Stimulated activated naive CD8-positive, alpha-beta T cell treated with anti-CD3 and anti-CD28 coated beads, Interleukin-15, amount 100 ng/mL, for 72 hours (primary cell): ENCODE measurements around the gene TEX264.

Experiments used
- ATAC-seq: fragments of 150-1000 bp; cut with Tn5 transposase; 2 replicates; pipeline ENCODE4 v1.10.0; 2021; ENCODE audit warnings: mild to moderate bottlenecking, moderate library complexity
- DNase-seq, 2 donors: peaks; one replicate each; pipeline ENCODE4 v3.0.0; 2021 to 2022
- H3K27ac Mint-ChIP-seq, 2 donors: one replicate each; pipeline ENCODE4 v1.8.0; 2022; ENCODE audit warnings: mild to moderate bottlenecking in 2 of 2, mixed read lengths in 2 of 2, moderate library complexity in 2 of 2
- H3K27me3 Mint-ChIP-seq: one replicate; pipeline ENCODE4 v1.8.0; 2022; ENCODE audit warnings: mixed read lengths
- H3K4me1 Mint-ChIP-seq: one replicate; pipeline ENCODE4 v1.8.0; 2022; ENCODE audit warnings: mild to moderate bottlenecking, mixed read lengths
- H3K4me3 Mint-ChIP-seq, 2 donors: one replicate each; pipeline ENCODE4 v1.8.0; 2022; ENCODE audit warnings: mild to moderate bottlenecking in 2 of 2, mixed read lengths in 2 of 2, moderate library complexity in 1 of 2
- H3K9me3 Mint-ChIP-seq, 2 donors: one replicate each; pipeline ENCODE4 v1.8.0; 2022; ENCODE audit warnings: mixed read lengths in 2 of 2

TEX264 gene

GRCh38 chr3:51670053-51670822 lies 814 bp upstream of the TEX264 start:
- Mint-ChIP-seq H3K4me1 (peaks cover 63% of the 10 kb centered on the region), H3K9me3 (no peaks in the 10 kb centered on the region), H3K4me3 (peak overlapping the region; percentile 69 to 91), H3K27ac (peak overlapping the region in 1 of 2 donors; percentile 55), H3K27me3 (no peaks in the 10 kb centered on the region)
- DNase-seq (no peak), ATAC-seq (no peak)

- Mint-ChIP-seq H3K4me1 (peaks cover 80% of the 10 kb centered on the region), H3K4me3 (peak overlapping the region; percentile 91 to 93), H3K9me3 (no peaks in the 10 kb centered on the region), H3K27ac (peak overlapping the region; percentile 82 to 87), H3K27me3 (no peaks in the 10 kb centered on the region)
- DNase-seq (peak in 1 of 2 donors; percentile 58), ATAC-seq (peak; percentile 50)
These were observed 853 bp downstream of the TEX264 start for GRCh38 chr3:51671734-51672475.

- Mint-ChIP-seq H3K27me3 (no peaks in the 10 kb centered on the region), H3K4me1 (peaks cover 90% of the 10 kb centered on the region), H3K9me3 (no peaks in the 10 kb centered on the region), H3K4me3 (peak overlapping the region; percentile 31 to 34), H3K27ac (peak overlapping the region in 1 of 2 donors; percentile 68)
- DNase-seq (no peak), ATAC-seq (no peak)
These were observed 2.2 kb downstream of the TEX264 start for GRCh38 chr3:51673181-51673801.

- Mint-ChIP-seq H3K27ac (no peak overlapping the region), H3K27me3 (no peaks in the 10 kb centered on the region), H3K9me3 (no peaks in the 10 kb centered on the region), H3K4me3 (peak overlapping the region in 1 of 2 donors; percentile 31), H3K4me1 (peaks cover 91% of the 10 kb centered on the region)
- peak in 1 of 2 donors; percentile 8 for DNase-seq
- no peak for ATAC-seq
These were observed 3.0 kb downstream of the TEX264 start for GRCh38 chr3:51673802-51674654.

GRCh38 chr3:51675201-51675611 lies 4.2 kb downstream of the TEX264 start:
- peak; percentile 41 for ATAC-seq
- Mint-ChIP-seq H3K4me3 (peak overlapping the region; percentile 34 to 59), H3K27me3 (no peaks in the 10 kb centered on the region), H3K4me1 (peaks cover 89% of the 10 kb centered on the region), H3K27ac (peak overlapping the region; percentile 13 to 60), H3K9me3 (no peaks in the 10 kb centered on the region)
- DNase-seq, result peak in 1 of 2 donors; percentile 33

- no peak for DNase-seq
- no peaks in the 10 kb centered on the region for H3K9me3 Mint-ChIP-seq
- no peak overlapping the region for H3K4me3 Mint-ChIP-seq
- H3K27me3 Mint-ChIP-seq, result no peaks in the 10 kb centered on the region
- peaks cover 92% of the 10 kb centered on the region for H3K4me1 Mint-ChIP-seq
- ATAC-seq, result no peak
- peak overlapping the region in 1 of 2 donors; percentile 55 for H3K27ac Mint-ChIP-seq
These were observed 5.1 kb downstream of the TEX264 start for GRCh38 chr3:51676102-51676640.

GRCh38 chr3:51677358-51677757 lies 6.3 kb downstream of the TEX264 start:
- Mint-ChIP-seq H3K4me1 (peaks cover 94% of the 10 kb centered on the region), H3K9me3 (no peaks in the 10 kb centered on the region), H3K27ac (peak overlapping the region in 1 of 2 donors; percentile 63), H3K4me3 (no peak overlapping the region), H3K27me3 (no peaks in the 10 kb centered on the region)
- ATAC-seq (no peak), DNase-seq (no peak)

- DNase-seq, result no peak
- no peak for ATAC-seq
- H3K27me3 Mint-ChIP-seq, result no peaks in the 10 kb centered on the region
- peak overlapping the region in 1 of 2 donors; percentile 46 for H3K27ac Mint-ChIP-seq
- peaks cover 94% of the 10 kb centered on the region for H3K4me1 Mint-ChIP-seq
- H3K9me3 Mint-ChIP-seq, result no peaks in the 10 kb centered on the region
- H3K4me3 Mint-ChIP-seq, result no peak overlapping the region
These were observed 7.1 kb downstream of the TEX264 start for GRCh38 chr3:51678186-51678585.

GRCh38 chr3:51678641-51679040 lies 7.6 kb downstream of the TEX264 start:
- Mint-ChIP-seq H3K9me3 (no peaks in the 10 kb centered on the region), H3K27ac (peak overlapping the region in 1 of 2 donors; percentile 46), H3K27me3 (no peaks in the 10 kb centered on the region), H3K4me3 (no peak overlapping the region), H3K4me1 (peaks cover 92% of the 10 kb centered on the region)
- ATAC-seq (no peak), DNase-seq (no peak)

GRCh38 chr3:51679318-51679717 lies 8.3 kb downstream of the TEX264 start:
- DNase-seq, result no peak
- Mint-ChIP-seq H3K4me3 (no peak overlapping the region), H3K27ac (peak overlapping the region in 1 of 2 donors; percentile 59), H3K9me3 (no peaks in the 10 kb centered on the region), H3K4me1 (peaks cover 92% of the 10 kb centered on the region), H3K27me3 (no peaks in the 10 kb centered on the region)
- no peak for ATAC-seq

- H3K9me3 Mint-ChIP-seq, result no peaks in the 10 kb centered on the region
- H3K27ac Mint-ChIP-seq, result no peak overlapping the region
- no peak for ATAC-seq
- H3K27me3 Mint-ChIP-seq, result no peaks in the 10 kb centered on the region
- peaks cover 92% of the 10 kb centered on the region for H3K4me1 Mint-ChIP-seq
- DNase-seq, result no peak
- no peak overlapping the region for H3K4me3 Mint-ChIP-seq
These were observed 8.7 kb downstream of the TEX264 start for GRCh38 chr3:51679777-51680176.

- DNase-seq (no peak), ATAC-seq (no peak)
- H3K9me3 Mint-ChIP-seq, result no peaks in the 10 kb centered on the region
- no peaks in the 10 kb centered on the region for H3K27me3 Mint-ChIP-seq
- H3K27ac Mint-ChIP-seq, result no peak overlapping the region
- peaks cover 92% of the 10 kb centered on the region for H3K4me1 Mint-ChIP-seq
- no peak overlapping the region for H3K4me3 Mint-ChIP-seq
These were observed 9.1 kb downstream of the TEX264 start for GRCh38 chr3:51680196-51680595.

- ATAC-seq, result no peak
- no peak overlapping the region for H3K27ac Mint-ChIP-seq
- H3K4me1 Mint-ChIP-seq, result peaks cover 92% of the 10 kb centered on the region
- no peaks in the 10 kb centered on the region for H3K27me3 Mint-ChIP-seq
- peak overlapping the region; percentile 37 to 85 for H3K4me3 Mint-ChIP-seq
- no peak for DNase-seq
- no peaks in the 10 kb centered on the region for H3K9me3 Mint-ChIP-seq
These were observed 9.7 kb downstream of the TEX264 start for GRCh38 chr3:51680663-51681230.

GRCh38 chr3:51681453-51681852 lies 10.4 kb downstream of the TEX264 start:
- Mint-ChIP-seq H3K9me3 (no peaks in the 10 kb centered on the region), H3K27me3 (no peaks in the 10 kb centered on the region), H3K27ac (peak overlapping the region; percentile 5 to 16), H3K4me1 (peaks cover 92% of the 10 kb centered on the region), H3K4me3 (peak overlapping the region; percentile 37 to 85)
- peak in 1 of 2 donors; percentile 41 for DNase-seq
- peak; percentile 49 for ATAC-seq
